Sigmoid colon (tissue), 7 donors: ENCODE data around the gene RBP4. TPM values are rescaled to one million over a fixed set of nuclear protein-coding genes. Genes with fewer than 3 reads are reported as not detected.

Experiments
- DNase-seq: peaks from one replicate; pipeline ENCODE4 v3.0.0-alpha.2; 2019
- H3K27ac ChIP-seq, 4 donors: fragments of 200-600 bp; sonication (generic); one replicate each; pipeline ENCODE4 v1.5.1; 2016 to 2019; ENCODE audit warnings: mild to moderate bottlenecking in 1 of 4
- H3K27me3 ChIP-seq, 3 donors: fragments of 200-600 bp; sonication (generic); one replicate each; pipeline ENCODE4 v1.5.1; 2019; ENCODE audit warnings: mild to moderate bottlenecking in 1 of 3
- H3K36me3 ChIP-seq, 4 donors: fragments of 200-600 bp; sonication (generic); one replicate each; pipeline ENCODE4 v1.5.1; 2016 to 2019
- H3K4me1 ChIP-seq, 4 donors: fragments of 200-600 bp; sonication (generic); one replicate each; pipeline ENCODE4 v1.5.1; 2017 to 2019
- H3K4me3 ChIP-seq, 4 donors: fragments of 200-600 bp; sonication (generic); one replicate each; pipeline ENCODE4 v1.5.1; 2017 to 2019; ENCODE audit warnings: mild to moderate bottlenecking in 2 of 4, moderate library complexity in 1 of 4
- H3K9me3 ChIP-seq, 4 donors: fragments of 200-600 bp in 3 of 4; sonication (generic) in 3 of 4; one replicate each; pipeline versions ENCODE4 v1.5.1 to v1.6.1; 2013 to 2019
- EP300 ChIP-seq, 4 donors: sonication (generic); formaldehyde crosslinking; IDR thresholded peaks; one replicate each; pipeline ENCODE4 v1.6.1; 2017; ENCODE audit warnings: antibody characterized with exemption in 4 of 4
- POLR2A ChIP-seq, 2 donors: fragments of 450-650 bp; IDR thresholded peaks; one replicate each; pipeline ENCODE4 v1.6.1; 2016; ENCODE audit warnings: antibody characterized with exemption in 2 of 2, mild to moderate bottlenecking in 2 of 2, moderate library complexity in 2 of 2
- POLR2AphosphoS5 ChIP-seq, 4 donors: sonication (generic); formaldehyde crosslinking; IDR thresholded peaks; one replicate each; pipeline ENCODE4 v1.6.1; 2017; ENCODE audit warnings: antibody characterized with exemption in 4 of 4
- WGBS, 2 donors: extraction: QIAGEN DNeasy Blood & Tissue Kit; methylation state at CpG; one replicate each; pipeline ENCODE4 v1.1.7; 2013; 5-methylcytosine and 5-hydroxymethylcytosine counted together
- intact Hi-C: fragments of 100-400 bp; cut with DNase I; formaldehyde crosslinking; loops from one replicate; pipeline ENCODE4 v1.15.1; 2023
- polyA plus RNA-seq, 3 donors: library from polyadenylated mRNA; stranded (reverse); fragments of 200-250 nt; gene quantifications; one replicate each; pipeline ENCODE4 v1.2.3, GENCODE V29; 2013
- total RNA-seq, 4 donors: library from RNA; depleted of rRNA; stranded (reverse); fragments of >200 nt; gene quantifications; one replicate each; pipeline ENCODE4 v1.1.0, GENCODE V29; 2016
- TF ChIP-seq, protein P1 (sequence below), 4 experiments: fragments of 450-650 bp in 3 of 4; fragments of 200-600 bp in 1 of 4; IDR thresholded peaks; one replicate each; pipeline ENCODE4 v1.5.1; 2016 to 2019; ENCODE audit warnings: antibody characterized with exemption in 4 of 4, mild to moderate bottlenecking in 3 of 4, moderate library complexity in 2 of 4
- donor health status: healthy with polysubstance abuse.
- donor health status: Bipolar disorder and iron deficiency.
- donor health status: healthy.

Gene RBP4
- total and polyA plus RNA-seq, 7 donors, result 3.0 to 21.5 (median 4.2) TPM; not detected in 2

- Histone ChIP-seq H3K9me3 (no peaks in the 10 kb centered on the region), H3K27ac (no peak overlapping the region), H3K27me3 (no peaks in the 10 kb centered on the region), H3K4me1 (no peaks in the 10 kb centered on the region), H3K4me3 (no peak overlapping the region), H3K36me3 (no peaks in the 10 kb centered on the region)
- intact Hi-C loops, result no loop called here
- 78 to 86% methylated on average over 7 of the region's 7 CpGs for WGBS, 2 donors
- DNase-seq, result no peak
- no peak for TF ChIP-seq EP300 (IDR thresholded peaks at IDR 0.05)
- TF ChIP-seq POLR2AphosphoS5 (IDR thresholded peaks at IDR 0.05), result no peak
- TF ChIP-seq, protein P1, sequence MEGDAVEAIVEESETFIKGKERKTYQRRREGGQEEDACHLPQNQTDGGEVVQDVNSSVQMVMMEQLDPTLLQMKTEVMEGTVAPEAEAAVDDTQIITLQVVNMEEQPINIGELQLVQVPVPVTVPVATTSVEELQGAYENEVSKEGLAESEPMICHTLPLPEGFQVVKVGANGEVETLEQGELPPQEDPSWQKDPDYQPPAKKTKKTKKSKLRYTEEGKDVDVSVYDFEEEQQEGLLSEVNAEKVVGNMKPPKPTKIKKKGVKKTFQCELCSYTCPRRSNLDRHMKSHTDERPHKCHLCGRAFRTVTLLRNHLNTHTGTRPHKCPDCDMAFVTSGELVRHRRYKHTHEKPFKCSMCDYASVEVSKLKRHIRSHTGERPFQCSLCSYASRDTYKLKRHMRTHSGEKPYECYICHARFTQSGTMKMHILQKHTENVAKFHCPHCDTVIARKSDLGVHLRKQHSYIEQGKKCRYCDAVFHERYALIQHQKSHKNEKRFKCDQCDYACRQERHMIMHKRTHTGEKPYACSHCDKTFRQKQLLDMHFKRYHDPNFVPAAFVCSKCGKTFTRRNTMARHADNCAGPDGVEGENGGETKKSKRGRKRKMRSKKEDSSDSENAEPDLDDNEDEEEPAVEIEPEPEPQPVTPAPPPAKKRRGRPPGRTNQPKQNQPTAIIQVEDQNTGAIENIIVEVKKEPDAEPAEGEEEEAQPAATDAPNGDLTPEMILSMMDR (IDR thresholded peaks at IDR 0.05), result no peak
- no peak for TF ChIP-seq POLR2A (IDR thresholded peaks at IDR 0.05)
These were observed 13.2 kb upstream of the RBP4 start for GRCh38 chr10:93614101-93614825.

- 84 to 85% methylated on average over 3 of the region's 3 CpGs for WGBS, 2 donors
- no peak overlapping the region for H3K27ac ChIP-seq
- TF ChIP-seq EP300 (IDR thresholded peaks at IDR 0.05) (no peak), POLR2AphosphoS5 (IDR thresholded peaks at IDR 0.05) (no peak), POLR2A (IDR thresholded peaks at IDR 0.05) (no peak)
- TF ChIP-seq, protein P1 (IDR thresholded peaks at IDR 0.05), result no peak
- no peaks in the 10 kb centered on the region for H3K36me3 ChIP-seq
- no peak overlapping the region for H3K4me3 ChIP-seq
- no peak for DNase-seq
- H3K4me1 ChIP-seq, result no peaks in the 10 kb centered on the region
- H3K9me3 ChIP-seq, result no peaks in the 10 kb centered on the region
- intact Hi-C loops, result no loop called here
- no peaks in the 10 kb centered on the region for H3K27me3 ChIP-seq
These were observed 12.1 kb upstream of the RBP4 start for GRCh38 chr10:93613126-93613525.

GRCh38 chr10:93612311-93612710 is 11.3 kb upstream of the RBP4 start, which contains the start of gene PDE6C:
Gene PDE6C (plus strand): TSS chr10:93612537. CDS start chr10:93612726, 189 bp downstream.
- DNase-seq, result no peak
- Histone ChIP-seq H3K4me1 (no peaks in the 10 kb centered on the region), H3K27me3 (no peaks in the 10 kb centered on the region), H3K27ac (no peak within 1 kb of the TSS), H3K4me3 (no peak within 1 kb of the TSS), H3K9me3 (no peaks in the 10 kb centered on the region), H3K36me3 (no peaks in the 10 kb centered on the region)
- TF ChIP-seq POLR2A (IDR thresholded peaks at IDR 0.05) (no peak), POLR2AphosphoS5 (IDR thresholded peaks at IDR 0.05) (no peak), EP300 (IDR thresholded peaks at IDR 0.05) (no peak)
- TF ChIP-seq, protein P1 (IDR thresholded peaks at IDR 0.05), result no peak
- WGBS, 2 donors, result 84 to 85% methylated on average over 6 of the region's 6 CpGs
- intact Hi-C loops, result no loop called here

- no peaks in the 10 kb centered on the region for H3K9me3 ChIP-seq
- no peak for DNase-seq
These were observed 7.4 kb upstream of the RBP4 start for GRCh38 chr10:93608421-93608820.

More at GRCh38 chr10:93608421-93608820, 7.4 kb upstream of the RBP4 start:
- Histone ChIP-seq H3K36me3 (no peaks in the 10 kb centered on the region), H3K4me1 (no peaks in the 10 kb centered on the region), H3K4me3 (no peak overlapping the region), H3K27ac (no peak overlapping the region), H3K27me3 (peaks cover 0 to 18% (median 6%) of the 10 kb centered on the region in 3 donors)
- WGBS, 2 donors, result 86 to 90% methylated on average over 3 of the region's 3 CpGs
- TF ChIP-seq EP300 (IDR thresholded peaks at IDR 0.05) (no peak), POLR2A (IDR thresholded peaks at IDR 0.05) (no peak), POLR2AphosphoS5 (IDR thresholded peaks at IDR 0.05) (no peak)
- TF ChIP-seq, protein P1 (IDR thresholded peaks at IDR 0.05), result no peak
- intact Hi-C loops, result no loop called here
